ENCODE data around the gene MYO18B.
"Not testable (repeated sequence)": the region's sequence is repeated elsewhere in the genome, so short reads cannot be mapped to it uniquely, and the experiment has no call there.

Gene MYO18B, protein sequence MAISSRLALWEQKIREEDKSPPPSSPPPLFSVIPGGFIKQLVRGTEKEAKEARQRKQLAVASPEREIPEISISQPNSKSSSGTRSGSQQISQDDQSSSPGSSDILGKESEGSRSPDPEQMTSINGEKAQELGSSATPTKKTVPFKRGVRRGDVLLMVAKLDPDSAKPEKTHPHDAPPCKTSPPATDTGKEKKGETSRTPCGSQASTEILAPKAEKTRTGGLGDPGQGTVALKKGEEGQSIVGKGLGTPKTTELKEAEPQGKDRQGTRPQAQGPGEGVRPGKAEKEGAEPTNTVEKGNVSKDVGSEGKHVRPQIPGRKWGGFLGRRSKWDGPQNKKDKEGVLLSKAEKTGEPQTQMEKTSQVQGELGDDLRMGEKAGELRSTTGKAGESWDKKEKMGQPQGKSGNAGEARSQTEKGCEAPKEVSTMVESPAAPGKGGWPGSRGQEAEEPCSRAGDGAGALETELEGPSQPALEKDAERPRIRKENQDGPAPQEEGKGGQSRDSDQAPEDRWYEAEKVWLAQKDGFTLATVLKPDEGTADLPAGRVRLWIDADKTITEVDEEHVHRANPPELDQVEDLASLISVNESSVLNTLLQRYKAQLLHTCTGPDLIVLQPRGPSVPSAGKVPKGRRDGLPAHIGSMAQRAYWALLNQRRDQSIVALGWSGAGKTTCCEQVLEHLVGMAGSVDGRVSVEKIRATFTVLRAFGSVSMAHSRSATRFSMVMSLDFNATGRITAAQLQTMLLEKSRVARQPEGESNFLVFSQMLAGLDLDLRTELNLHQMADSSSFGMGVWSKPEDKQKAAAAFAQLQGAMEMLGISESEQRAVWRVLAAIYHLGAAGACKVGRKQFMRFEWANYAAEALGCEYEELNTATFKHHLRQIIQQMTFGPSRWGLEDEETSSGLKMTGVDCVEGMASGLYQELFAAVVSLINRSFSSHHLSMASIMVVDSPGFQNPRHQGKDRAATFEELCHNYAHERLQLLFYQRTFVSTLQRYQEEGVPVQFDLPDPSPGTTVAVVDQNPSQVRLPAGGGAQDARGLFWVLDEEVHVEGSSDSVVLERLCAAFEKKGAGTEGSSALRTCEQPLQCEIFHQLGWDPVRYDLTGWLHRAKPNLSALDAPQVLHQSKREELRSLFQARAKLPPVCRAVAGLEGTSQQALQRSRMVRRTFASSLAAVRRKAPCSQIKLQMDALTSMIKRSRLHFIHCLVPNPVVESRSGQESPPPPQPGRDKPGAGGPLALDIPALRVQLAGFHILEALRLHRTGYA (N-terminal part only)

GRCh38 chr22:25741692-25742626 is at the start of gene MYO18B:
MYO18B (plus strand) TSS chr22:25742188; CDS start chr22:25761093, 18,905 bp downstream.
- no peak for DNase-seq

DNA sequence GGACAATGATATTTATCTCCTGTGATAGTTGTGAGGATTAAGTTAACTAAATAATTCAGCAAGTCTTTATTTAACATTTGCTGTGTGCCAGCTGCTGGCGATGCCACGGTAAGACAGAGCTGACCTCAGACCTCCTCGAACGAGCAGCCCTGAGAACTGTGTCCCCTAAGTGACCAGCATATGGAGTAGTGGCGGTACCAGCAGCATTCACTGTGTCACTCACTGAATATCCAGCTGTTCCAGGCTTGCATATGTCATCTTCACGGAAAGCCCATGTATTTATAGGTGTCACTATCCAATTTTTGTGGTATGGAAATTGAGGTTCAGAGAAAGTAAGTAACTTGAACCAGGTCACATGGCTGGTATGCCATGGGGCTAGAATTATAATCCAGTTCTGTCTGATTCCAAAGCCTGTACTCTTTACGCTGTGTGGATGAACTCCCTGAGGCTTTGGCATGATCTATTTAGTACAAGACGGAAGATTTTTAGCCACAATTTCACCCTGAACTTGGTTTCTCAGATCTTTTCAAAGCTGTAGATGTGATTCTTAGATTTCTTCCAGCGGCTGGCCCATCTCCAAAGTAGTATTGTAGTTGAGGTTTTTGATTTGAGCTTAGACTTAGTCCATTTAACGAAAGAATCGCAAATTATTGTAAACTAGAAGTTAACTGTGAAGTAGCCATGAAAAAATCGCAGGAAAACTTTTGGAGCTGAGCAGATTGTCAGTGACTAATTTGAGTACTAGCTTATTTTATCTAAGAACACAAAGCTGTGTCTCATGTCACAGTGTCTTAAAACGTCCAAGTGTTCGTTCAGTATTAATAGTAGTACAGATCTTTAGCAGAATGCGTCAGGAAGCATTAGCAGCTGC is 49.4 kb upstream of the MYO18B start:
- DNase-seq = no peak

DNA sequence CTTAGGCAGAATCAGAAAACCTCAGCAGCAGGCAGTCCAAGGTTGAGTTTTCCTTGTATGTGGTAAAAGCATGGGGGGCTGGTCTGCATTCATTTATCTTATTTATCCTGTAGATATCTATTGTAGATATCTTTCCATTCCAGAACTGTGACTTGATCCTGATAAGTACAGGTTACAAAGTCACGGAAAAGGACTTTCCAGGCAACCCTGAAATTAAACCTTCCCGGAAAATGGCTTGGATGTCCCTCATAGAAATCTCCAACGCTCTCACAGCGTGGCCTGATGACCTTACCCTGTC is 48.8 kb upstream of the MYO18B start:
- DNase-seq = no peak

DNA sequence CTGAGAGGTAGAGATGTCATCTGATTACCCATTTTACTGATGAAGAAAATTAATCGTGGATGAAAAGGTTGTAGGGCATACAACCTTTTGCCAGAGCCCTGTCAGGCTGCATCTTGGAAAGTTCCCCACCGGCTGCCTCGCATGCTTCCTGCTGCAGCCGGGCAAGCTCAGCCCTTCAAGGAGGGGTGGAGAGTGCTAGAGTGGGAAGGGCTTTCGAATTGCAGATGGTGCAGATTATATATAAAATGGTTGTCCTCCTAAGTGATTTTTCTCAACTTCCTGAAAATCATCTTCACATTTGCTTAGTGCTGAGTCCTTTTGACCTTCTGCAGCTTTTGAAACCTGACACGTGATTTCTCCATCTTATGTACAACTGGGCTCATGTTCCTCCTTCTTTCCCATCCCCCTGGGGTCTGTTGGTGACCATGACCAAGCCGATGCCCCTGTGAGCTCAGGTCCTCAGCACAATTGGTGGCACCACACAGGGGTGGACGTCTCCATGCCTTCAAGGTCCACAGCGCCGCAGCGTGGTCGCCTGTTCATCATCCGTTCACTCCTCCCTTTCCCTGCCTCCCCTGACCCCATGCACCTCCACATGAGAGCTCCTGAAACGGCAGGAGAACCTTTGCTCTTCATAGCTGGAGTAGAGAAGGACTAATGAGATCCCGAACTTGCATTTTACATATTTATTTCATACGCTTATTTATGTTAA is 47.6 kb upstream of the MYO18B start:
- no peak for DNase-seq

- no peak for DNase-seq
These were observed 46.8 kb upstream of the MYO18B start for GRCh38 chr22:25695146-25695545.

GRCh38 chr22:25696763-25697162 is 45.2 kb upstream of the MYO18B start:
- DNase-seq = no peak

DNA sequence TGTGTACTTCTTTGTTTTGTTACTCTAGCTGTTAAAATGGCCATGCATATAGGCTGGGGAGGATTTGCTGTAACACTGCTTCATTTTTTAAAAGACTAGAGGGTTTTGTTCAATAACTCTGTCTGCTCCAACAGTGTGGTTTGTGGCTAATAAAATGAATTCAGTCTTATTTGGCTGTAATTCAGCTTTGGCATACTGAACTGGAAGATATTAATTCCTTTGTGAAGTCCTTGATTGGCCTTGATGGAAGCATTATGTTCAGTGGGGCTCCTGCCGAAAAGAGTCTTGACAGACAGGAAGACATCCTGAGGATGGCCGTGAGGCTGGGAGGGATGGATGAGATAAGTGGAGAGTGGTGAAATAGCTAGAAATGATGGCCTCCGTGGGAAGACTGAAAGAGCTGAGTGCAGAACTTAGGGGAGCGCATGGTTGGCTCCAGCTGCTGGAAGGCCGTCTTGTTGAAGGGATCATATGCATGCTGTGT is 44.8 kb upstream of the MYO18B start:
- no peak for DNase-seq

GRCh38 chr22:25697978-25698377 is 44.0 kb upstream of the MYO18B start:
- no peak for DNase-seq

GRCh38 chr22:25698461-25698860 is 43.5 kb upstream of the MYO18B start:
- no peak for DNase-seq

DNA sequence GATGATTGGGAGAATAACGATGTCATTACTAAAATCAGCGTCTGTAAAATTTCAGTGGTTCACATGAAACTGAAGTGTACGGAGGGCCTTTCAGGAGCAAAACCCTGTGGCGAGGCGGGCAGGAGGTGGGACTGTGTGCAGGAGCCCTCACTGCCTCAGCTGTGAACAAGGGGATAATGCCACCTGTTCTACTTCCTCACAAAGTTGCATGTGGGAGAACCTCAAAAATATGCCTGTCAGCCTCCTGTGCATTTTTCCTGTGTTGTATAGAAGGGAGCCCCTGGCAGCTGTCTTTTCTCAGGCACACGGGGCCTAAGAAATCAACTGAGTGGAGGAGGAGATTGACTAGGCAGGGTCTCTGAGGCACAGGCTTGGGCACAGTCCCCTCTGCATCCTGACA is 43.0 kb upstream of the MYO18B start:
- no peak for DNase-seq

DNA sequence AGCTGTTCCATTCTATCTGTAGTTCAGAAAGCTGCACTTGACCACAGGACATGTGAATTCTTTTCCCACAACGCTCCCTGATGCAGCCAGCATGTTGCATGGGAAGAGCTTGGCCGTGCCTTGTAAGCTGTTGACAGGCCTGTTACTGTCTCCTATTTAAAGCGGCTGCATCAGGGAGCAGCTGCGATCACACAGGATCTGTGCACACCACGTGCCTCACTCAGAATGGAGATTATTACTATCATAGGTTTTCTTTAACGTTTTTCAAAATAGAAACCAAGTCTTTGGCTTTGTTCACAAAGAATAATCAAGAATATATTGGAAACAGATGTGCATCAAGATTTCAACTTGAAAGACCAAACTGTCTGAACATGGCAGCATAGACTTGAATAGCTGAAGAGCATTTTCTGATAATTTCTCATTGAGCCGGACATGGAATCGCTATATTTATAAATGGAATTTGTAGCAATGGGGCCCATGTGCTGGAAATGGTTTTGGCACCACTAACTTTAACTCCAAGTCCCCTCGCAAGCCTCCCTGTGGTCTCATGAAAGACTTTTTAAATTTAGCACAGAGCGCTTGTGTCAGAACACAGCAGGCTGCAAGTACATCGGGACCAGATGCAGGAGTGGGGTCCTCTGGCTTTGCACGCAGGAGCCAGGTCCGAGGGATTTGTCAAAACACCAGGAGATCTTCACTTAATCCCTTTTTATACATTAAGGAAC is 40.8 kb upstream of the MYO18B start:
- no peak for DNase-seq

GRCh38 chr22:25702040-25702439 is 39.9 kb upstream of the MYO18B start:
- no peak for DNase-seq

- peak; percentile 5 for DNase-seq
These were observed 39.3 kb upstream of the MYO18B start for GRCh38 chr22:25702571-25703167.

GRCh38 chr22:25704701-25705100 is 37.3 kb upstream of the MYO18B start:
- DNase-seq = no peak

DNA sequence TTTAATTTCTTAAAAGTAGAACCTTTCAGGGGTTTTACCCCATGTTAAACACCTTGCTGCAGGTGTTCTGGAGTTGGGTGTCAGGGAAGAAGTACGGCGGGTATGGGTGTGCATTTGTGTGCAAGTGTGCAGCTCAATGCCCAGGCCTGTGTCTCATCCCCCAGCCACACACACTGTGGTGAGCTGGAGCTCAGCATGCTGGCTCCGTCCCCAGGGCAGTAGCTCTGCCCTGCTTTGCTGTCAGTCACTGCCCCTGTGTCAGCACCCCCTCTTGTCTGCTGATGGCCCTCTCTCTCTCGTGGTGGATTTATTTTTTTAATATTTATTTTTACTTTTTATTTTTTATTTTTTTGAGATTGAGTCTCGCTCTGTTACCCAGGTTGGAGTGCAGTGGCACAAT is 35.8 kb upstream of the MYO18B start:
- no peak for DNase-seq

- DNase-seq = not testable (repeated sequence)
These were observed 33.6 kb upstream of the MYO18B start for GRCh38 chr22:25708430-25708829.

DNA sequence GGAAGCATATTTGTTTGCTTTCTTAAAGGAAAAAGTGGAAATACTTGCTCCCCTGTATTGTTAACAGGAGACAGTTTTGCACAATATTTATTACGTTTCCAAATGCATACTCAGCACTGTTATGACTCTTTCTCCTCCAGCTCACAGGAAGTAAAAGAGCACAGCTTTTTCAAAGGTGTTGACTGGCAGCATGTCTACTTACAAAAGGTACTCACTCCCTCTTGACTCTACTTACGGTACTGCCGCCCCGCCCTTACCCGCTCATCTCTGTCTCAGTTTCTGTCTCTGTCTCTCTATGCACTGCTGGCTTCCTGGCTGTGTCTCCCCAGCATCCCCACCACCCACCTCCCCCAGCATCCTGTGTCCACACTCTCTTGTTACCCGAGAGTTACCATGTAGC is 32.2 kb upstream of the MYO18B start:
- peak; percentile 34 for DNase-seq

GRCh38 chr22:25710501-25710900 is 31.5 kb upstream of the MYO18B start:
- DNase-seq = no peak

DNA sequence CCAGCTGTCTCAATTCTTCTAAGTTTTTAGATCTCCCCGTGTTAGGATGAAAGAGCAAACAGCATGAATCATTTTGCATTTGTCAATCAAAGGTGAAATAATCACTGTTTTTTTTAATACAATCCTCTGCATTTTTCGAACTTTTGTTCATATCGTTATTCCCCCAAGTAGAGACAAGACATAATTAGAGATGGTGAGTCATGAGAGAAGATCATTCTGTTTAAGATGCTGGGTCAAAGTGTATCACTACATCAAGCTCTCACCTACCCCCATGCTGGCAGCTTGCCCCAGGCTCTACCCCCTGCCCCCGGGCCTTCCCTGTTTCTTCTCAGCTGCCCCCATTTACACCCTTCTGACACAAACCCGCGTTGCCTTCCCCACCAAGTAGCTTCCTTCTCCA is 30.5 kb upstream of the MYO18B start:
- no peak for DNase-seq

All from CD4-positive, alpha-beta T cell treated with Interleukin-6 for 4 hours (primary cell).